Measurements from ENCODE around the gene ABCA3.

- TF ChIP-seq EZH2 (IDR thresholded peaks at IDR 0.05; ENCODE audit: borderline replicate concordance, low read depth, low read length, poor library complexity, severe bottlenecking) = no peak
- TF ChIP-seq, protein P1, sequence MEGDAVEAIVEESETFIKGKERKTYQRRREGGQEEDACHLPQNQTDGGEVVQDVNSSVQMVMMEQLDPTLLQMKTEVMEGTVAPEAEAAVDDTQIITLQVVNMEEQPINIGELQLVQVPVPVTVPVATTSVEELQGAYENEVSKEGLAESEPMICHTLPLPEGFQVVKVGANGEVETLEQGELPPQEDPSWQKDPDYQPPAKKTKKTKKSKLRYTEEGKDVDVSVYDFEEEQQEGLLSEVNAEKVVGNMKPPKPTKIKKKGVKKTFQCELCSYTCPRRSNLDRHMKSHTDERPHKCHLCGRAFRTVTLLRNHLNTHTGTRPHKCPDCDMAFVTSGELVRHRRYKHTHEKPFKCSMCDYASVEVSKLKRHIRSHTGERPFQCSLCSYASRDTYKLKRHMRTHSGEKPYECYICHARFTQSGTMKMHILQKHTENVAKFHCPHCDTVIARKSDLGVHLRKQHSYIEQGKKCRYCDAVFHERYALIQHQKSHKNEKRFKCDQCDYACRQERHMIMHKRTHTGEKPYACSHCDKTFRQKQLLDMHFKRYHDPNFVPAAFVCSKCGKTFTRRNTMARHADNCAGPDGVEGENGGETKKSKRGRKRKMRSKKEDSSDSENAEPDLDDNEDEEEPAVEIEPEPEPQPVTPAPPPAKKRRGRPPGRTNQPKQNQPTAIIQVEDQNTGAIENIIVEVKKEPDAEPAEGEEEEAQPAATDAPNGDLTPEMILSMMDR (conservative IDR thresholded peaks at IDR 0.05; ENCODE audit: low read depth, low read length) = no peak
These were observed 83.9 kb downstream of the ABCA3 start for GRCh38 chr16:2256531-2257140.
